Left colon (tissue), 2 donors: ENCODE measurements around the gene TRIM9. TPM values are rescaled to one million over a fixed set of nuclear protein-coding genes. Genes with fewer than 3 reads are reported as not detected.

Source experiments
- ATAC-seq: fragments of 200-7000 bp; cut with Tn5 transposase; one replicate; pipeline ENCODE4 v1.9.1; 2020; ENCODE audit warnings: mild to moderate bottlenecking, moderate library complexity
- DNase-seq, 2 donors: peaks; one replicate each; pipeline ENCODE4 v3.0.0-alpha.2; 2020
- intact Hi-C, 2 donors: fragments of 100-400 bp; cut with DNase I in 1 of 2; cut with micrococcal nuclease in 1 of 2; formaldehyde crosslinking; loops; one replicate each; pipeline versions ENCODE4 v1.11.2 to v1.14.0; 2022; cut with DNase I, micrococcal nuclease
- total RNA-seq, 2 donors: library from RNA; stranded (reverse); fragmentation: NEBNext Ultra II Directional; extraction: Animal tissue kit (Norgen Biotek cat#: 25700); gene quantifications; one replicate each; pipeline ENCODE4 v1.2.1, GENCODE V29; 2021
- donor health status: DM: no; HTN: no; CAD: no.
- donor health status: DM: yes; HTN: yes; CAD: no.

Gene TRIM9
- total RNA-seq, 2 donors from 2014 or later = 3.8 to 6.2 TPM

GRCh38 chr14:50931559-50931958, 163.3 kb downstream of the TRIM9 start:
- ATAC-seq (no peak), DNase-seq (no peak)
- intact Hi-C loops = no loop called here

- intact Hi-C loops = no loop called here
- ATAC-seq (no peak), DNase-seq (no peak)
Observed at GRCh38 chr14:50929506-50929905, 165.4 kb downstream of the TRIM9 start.

- ATAC-seq = no peak
- peak in 1 of 2 donors; percentile 8 for DNase-seq
- intact Hi-C loops = no loop called here
Observed at GRCh38 chr14:50928002-50928635, 166.8 kb downstream of the TRIM9 start.

- intact Hi-C loops = no loop called here
- ATAC-seq (no peak), DNase-seq (no peak)
Observed at GRCh38 chr14:50926851-50927386, 168.0 kb downstream of the TRIM9 start.

Other genes with a start within 250 kb of the TRIM9 start
- gene ABHD12B, start 223.1 kb downstream of the TRIM9 start, total RNA-seq = 10 to 100 TPM in 1 of 2 donors, 1 to 10 TPM in 1; 3.9 to 12.7 TPM
- gene PYGL, start 150.6 kb downstream of the TRIM9 start, total RNA-seq = 10 to 100 TPM; 32.9 to 55.6 TPM
- gene TMX1, start 145.1 kb upstream of the TRIM9 start, total RNA-seq = 10 to 100 TPM; 39.6 to 40.5 TPM